Heart right ventricle (tissue), 16 donors: ENCODE results near the gene TBL2. TPM values are rescaled to one million over a fixed set of nuclear protein-coding genes. Genes with fewer than 3 reads are reported as not detected.

Source experiments
- ATAC-seq, 8 donors: fragments of 200-7000 bp; cut with Tn5 transposase; one replicate each; pipeline ENCODE4 v1.9.1; 2020; ENCODE audit warnings: mild to moderate bottlenecking in 8 of 8, moderate library complexity in 8 of 8, moderate number of reproducible peaks in 1 of 8
- DNase-seq, 2 donors: peaks; one replicate each; pipeline ENCODE4 v3.0.0-alpha.2; 2020
- H3K27ac ChIP-seq, 10 donors: fragments of 200-600 bp; sonication (generic) in 2 of 10; one replicate each; pipeline versions ENCODE4 v1.5.0 to v1.8.0; 2020 to 2022; ENCODE audit warnings: mild to moderate bottlenecking in 3 of 10
- H3K27me3 ChIP-seq, 7 donors: fragments of 200-600 bp; one replicate each; pipeline ENCODE4 v1.8.0; 2021 to 2022; ENCODE audit warnings: mild to moderate bottlenecking in 2 of 7
- H3K36me3 ChIP-seq, 9 donors: fragments of 200-600 bp; sonication (generic) in 1 of 9; one replicate each; pipeline versions ENCODE4 v1.5.0 to v1.8.0; 2020 to 2022; ENCODE audit warnings: mild to moderate bottlenecking in 2 of 9
- H3K4me1 ChIP-seq, 9 donors: fragments of 200-600 bp; sonication (generic) in 1 of 9; one replicate each; pipeline versions ENCODE4 v1.5.0 to v1.8.0; 2020 to 2022; ENCODE audit warnings: mild to moderate bottlenecking in 4 of 9
- H3K4me3 ChIP-seq, 10 donors: fragments of 200-600 bp; sonication (generic) in 2 of 10; one replicate each; pipeline versions ENCODE4 v1.5.0 to v1.8.0; 2020 to 2022; ENCODE audit warnings: mild to moderate bottlenecking in 7 of 10, moderate library complexity in 2 of 10
- H3K9me3 ChIP-seq, 11 donors: fragments of 200-600 bp in 10 of 11; sonication (generic) in 2 of 11; one replicate each; pipeline versions ENCODE4 v1.5.0 to v1.8.0; 2013 to 2022; ENCODE audit warnings: mild to moderate bottlenecking in 2 of 11, control low read depth in 1 of 11, moderate library complexity in 1 of 11
- WGBS, 2 donors: extraction: QIAGEN DNeasy Blood & Tissue Kit; methylation state at CpG; one replicate each; pipeline ENCODE4 v1.1.7; 2013; ENCODE audit warnings: inconsistent platforms in 1 of 2; 5-methylcytosine and 5-hydroxymethylcytosine counted together
- intact Hi-C, 10 donors: fragments of 100-400 bp; cut with DNase I; formaldehyde crosslinking; loops; one replicate each; pipeline versions ENCODE4 v1.11.1 to v1.14.2; 2022
- polyA plus RNA-seq, 2 donors: library from polyadenylated mRNA; stranded (reverse); fragments of 200-250 nt; gene quantifications; one replicate each; pipeline ENCODE4 v1.2.3, GENCODE V29; 2013
- total RNA-seq, 10 donors: library from RNA; stranded (reverse); fragmentation: NEBNext Ultra II Directional in 3 of 10; extraction: Animal tissue kit (Norgen Biotek cat#: 25700) in 3 of 10; gene quantifications; one replicate each; pipeline versions ENCODE4 v1.2.1 to v1.2.4, GENCODE V29; 2021 to 2023
- TF ChIP-seq, protein P1 (sequence below), 9 donors: fragments of 200-600 bp; sonication (generic) in 2 of 9; IDR thresholded peaks; one replicate each; pipeline versions ENCODE4 v1.5.0 to v1.8.0; 2021 to 2022; ENCODE audit warnings: antibody characterized with exemption in 9 of 9, mild to moderate bottlenecking in 5 of 9, moderate library complexity in 1 of 9
- donor health status: Arrhythmogenic right ventricular cardiomyopathy.
- donor health status: ischemic (EF 13 %, LVEDD 7.1; RV severe dilation, severe dysfunction).
- donor health status: healthy with polysubstance abuse.
- donor health status: DM: no; HTN: yes; CAD: no.
- donor health status: DM: no; HTN: no; CAD: no.
- donor health status: ischemic (EF 25% LVEDD 6.9; RV normal size, moderate dysfunction).
- donor health status: ischemic (EF 25% LVEDD 5.7; RV mildly dilated, moderate dysfunction).
- donor health status: healthy.
- donor health status: DM: yes; HTN: yes; CAD: no.
- donor health status: Ischemic cardiomyopathy.
- donor health status: ischemic (EF 35%, LVEDD 5.7; RV mildly dilated, moderate dysfunction).
- donor health status: nonischemic (EF 11% LVEDD 7.7; RV severe dilation, severe dysfunction).
- donor health status: DM: yes; HTN: yes; CAD: no.
- donor health status: PGD.
- donor health status: ischemic (EF 29% LVEDD 5.4; RV normal size, mild dysfunction).
- donor health status: nonischemic (EF 23%, LVEDD 6.1; RV moderate dilation, normal function).

The TBL2 gene
- total and polyA plus RNA-seq, 12 donors: 6.9 to 22.1 (median 10.4) TPM

DNA sequence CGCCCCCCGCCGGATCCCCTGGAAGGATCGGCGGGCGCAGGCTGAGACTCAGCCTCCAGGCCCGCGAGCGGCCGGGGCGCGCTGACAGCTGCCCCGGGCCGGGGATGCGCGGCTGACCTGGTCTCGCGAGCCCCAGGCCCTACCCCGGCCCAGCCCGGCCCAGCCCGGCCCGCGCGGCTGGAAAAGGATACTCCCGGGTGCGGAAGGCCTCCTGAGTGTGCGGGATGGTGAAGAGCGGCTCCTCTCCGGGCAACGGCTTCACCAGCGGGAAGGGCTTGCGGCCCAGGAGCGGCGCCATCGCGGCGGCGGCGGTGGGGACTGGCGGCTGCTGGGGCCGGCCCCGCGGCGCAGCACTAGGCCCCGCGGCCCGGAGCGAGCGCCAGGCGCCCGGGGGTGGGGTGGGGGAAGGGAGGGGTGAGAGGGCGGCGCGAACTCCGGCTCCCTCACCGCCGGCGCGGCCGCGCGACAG, 56.7 kb downstream of the TBL2 start:
- Histone ChIP-seq H3K27me3 (no peaks in the 10 kb centered on the region), H3K27ac (peak overlapping the region; percentile 82 to 98 (median 95)), H3K9me3 (no peaks in the 10 kb centered on the region), H3K36me3 (peaks cover 0 to 27% (median 4%) of the 10 kb centered on the region in 9 donors), H3K4me1 (peaks cover 5 to 66% (median 49%) of the 10 kb centered on the region in 9 donors), H3K4me3 (peak overlapping the region; percentile 76 to 97 (median 88))
- intact Hi-C loops: loop anchor here in 7 of 10 donors (1.0 to 5.0 kb wide), 4 partner anchors 35 to 57 kb away; partner anchors contain the start of genes BCL7B (in 7 of the 7) and TBL2 (in 2 of the 7)
- TF ChIP-seq, protein P1, sequence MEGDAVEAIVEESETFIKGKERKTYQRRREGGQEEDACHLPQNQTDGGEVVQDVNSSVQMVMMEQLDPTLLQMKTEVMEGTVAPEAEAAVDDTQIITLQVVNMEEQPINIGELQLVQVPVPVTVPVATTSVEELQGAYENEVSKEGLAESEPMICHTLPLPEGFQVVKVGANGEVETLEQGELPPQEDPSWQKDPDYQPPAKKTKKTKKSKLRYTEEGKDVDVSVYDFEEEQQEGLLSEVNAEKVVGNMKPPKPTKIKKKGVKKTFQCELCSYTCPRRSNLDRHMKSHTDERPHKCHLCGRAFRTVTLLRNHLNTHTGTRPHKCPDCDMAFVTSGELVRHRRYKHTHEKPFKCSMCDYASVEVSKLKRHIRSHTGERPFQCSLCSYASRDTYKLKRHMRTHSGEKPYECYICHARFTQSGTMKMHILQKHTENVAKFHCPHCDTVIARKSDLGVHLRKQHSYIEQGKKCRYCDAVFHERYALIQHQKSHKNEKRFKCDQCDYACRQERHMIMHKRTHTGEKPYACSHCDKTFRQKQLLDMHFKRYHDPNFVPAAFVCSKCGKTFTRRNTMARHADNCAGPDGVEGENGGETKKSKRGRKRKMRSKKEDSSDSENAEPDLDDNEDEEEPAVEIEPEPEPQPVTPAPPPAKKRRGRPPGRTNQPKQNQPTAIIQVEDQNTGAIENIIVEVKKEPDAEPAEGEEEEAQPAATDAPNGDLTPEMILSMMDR (IDR thresholded peaks at IDR 0.05): no peak
- DNase-seq (peak in 1 of 2 donors; percentile 73), ATAC-seq (peak; percentile 44 to 84 (median 73))
- 0% methylated on average over 34 to 62 of the region's 62 CpGs for WGBS, 2 donors

DNA sequence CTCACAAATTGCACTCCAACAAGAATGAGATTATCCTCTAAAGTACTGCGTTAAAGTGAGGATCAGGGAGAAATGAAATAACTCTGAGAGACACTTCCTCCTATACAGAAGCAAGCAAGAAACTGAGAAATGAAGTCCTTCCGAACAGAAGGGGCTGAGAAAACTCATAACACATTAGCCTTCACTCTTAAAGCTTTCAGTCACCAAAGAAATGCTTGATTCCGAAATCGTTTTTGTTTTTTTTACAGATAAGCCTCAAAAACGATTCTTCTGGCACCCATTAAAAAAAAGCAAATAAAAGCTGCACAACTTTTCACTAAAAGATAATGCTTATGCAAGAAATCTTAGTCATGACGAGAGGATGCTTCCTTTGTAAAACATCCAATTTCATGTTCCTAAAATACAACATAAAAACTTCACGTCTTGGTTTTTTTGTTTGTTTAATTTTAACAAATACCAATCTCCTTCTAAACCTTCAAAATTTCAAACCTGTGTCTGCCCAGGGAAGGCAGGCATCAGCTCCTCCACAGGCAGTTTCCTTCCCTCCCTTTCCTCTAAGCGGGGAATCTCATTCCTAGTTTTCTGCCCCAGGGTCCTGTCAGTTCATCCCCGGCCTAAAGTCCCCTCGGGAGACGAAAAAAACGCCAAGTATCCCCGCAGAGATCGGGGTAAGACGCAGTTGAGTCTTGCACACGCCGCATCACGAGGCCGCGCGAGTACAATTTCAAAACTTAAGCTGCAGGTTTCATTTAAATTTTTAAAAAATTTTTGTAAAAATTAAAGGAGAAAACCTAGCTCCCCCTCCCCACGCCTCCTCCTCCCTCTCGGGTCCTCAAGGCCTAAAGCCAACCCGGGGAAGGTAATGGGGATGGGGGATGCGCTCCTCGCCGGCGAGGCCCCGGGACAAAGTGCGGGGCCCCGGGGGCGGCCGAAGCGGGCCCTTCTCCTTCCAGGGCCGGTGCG, 57.4 kb downstream of the TBL2 start:
- Histone ChIP-seq H3K4me3 (peak overlapping the region; percentile 76 to 97 (median 88)), H3K4me1 (peaks cover 5 to 62% (median 52%) of the 10 kb centered on the region in 9 donors), H3K9me3 (no peaks in the 10 kb centered on the region), H3K36me3 (peaks cover 0 to 34% (median 11%) of the 10 kb centered on the region in 9 donors), H3K27me3 (no peaks in the 10 kb centered on the region), H3K27ac (peak overlapping the region; percentile 82 to 98 (median 95))
- TF ChIP-seq, protein P1 (IDR thresholded peaks at IDR 0.05): no peak
- DNase-seq (peak in 1 of 2 donors; percentile 6), ATAC-seq (no peak)
- 0 to 1% methylated on average over 34 to 36 of the region's 36 CpGs for WGBS, 2 donors
- intact Hi-C loops: loop anchor here in 1 of 10 donors (5.0 kb wide), 1 partner anchor 36 kb away; the partner anchor contains the start of gene BCL7B

DNA sequence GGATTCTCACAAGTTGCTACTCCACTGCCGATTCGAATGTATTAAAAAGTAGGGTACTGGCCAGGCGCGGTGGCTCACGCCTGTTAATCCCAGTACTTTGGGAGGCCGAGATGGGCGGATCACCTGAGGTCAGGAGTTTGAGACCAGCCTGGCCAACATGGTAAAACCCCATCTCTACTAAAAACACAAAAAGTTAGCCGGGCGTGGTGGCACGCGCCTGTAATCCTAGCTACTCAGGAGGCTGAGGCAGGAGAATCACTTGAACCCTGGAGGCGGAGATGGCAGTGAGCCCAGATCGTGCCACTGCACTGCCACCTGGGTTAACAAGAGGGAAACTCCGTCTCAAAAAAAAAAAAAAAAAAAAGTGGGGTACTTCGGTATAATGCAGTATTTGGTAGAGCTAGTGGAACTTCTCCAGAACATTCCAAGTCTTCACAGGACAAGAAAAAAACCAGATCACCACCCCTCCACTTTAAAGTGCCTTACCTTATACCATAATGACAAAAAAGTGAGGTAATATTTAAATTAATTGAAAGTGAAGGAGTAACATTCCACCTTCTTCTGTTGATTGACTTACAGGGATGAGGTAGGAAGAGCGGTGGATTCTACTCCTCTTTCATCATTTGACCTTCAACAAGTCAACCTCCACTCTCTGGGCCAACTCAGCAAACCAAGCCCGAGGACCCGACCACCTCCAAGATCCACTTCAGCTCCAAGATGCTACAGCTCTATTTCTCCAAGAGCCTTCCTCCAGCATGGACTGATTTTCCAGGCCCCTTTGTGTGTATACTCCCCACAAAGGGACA, 58.3 kb downstream of the TBL2 start:
- H3K4me1 ChIP-seq: peaks cover 5 to 62% (median 50%) of the 10 kb centered on the region in 9 donors
- intact Hi-C loops: loop anchor here in 1 of 10 donors (5.0 kb wide), 1 partner anchor 37 kb away; the partner anchor contains the start of gene BCL7B

More for the DNA sequence above, 58.3 kb downstream of the TBL2 start:
- Histone ChIP-seq H3K36me3 (peaks cover 0 to 43% (median 20%) of the 10 kb centered on the region in 9 donors), H3K27me3 (no peaks in the 10 kb centered on the region), H3K27ac (peak overlapping the region in 8 of 10 donors; percentile 14 to 98 (median 95)), H3K4me3 (peak overlapping the region in 8 of 10 donors; percentile 76 to 97 (median 89)), H3K9me3 (no peaks in the 10 kb centered on the region)
- ATAC-seq (no peak), DNase-seq (no peak)
- WGBS, 2 donors: 70 to 71% methylated on average over 18 of the region's 18 CpGs
- TF ChIP-seq, protein P1 (IDR thresholded peaks at IDR 0.05): no peak
